ENCODE measurements around the gene CPT2. TPM values are rescaled to one million over a fixed set of nuclear protein-coding genes. Genes with fewer than 3 reads are reported as not detected.

The CPT2 gene
- total RNA-seq, 4 donors from 2014 or later: 23.4 to 33.9 (median 27.5) TPM

- Histone ChIP-seq H3K9me3 (no peaks in the 10 kb centered on the region), H3K27ac (no peak overlapping the region), H3K4me3 (replicated peaks in 1 of 3) (no peak overlapping the region), H3K27me3 (no peaks in the 10 kb centered on the region), H3K36me3 (no peaks in the 10 kb centered on the region), H3K4me1 (no peaks in the 10 kb centered on the region)
- WGBS, 2 donors: 73 to 88% methylated on average over 1 of the region's 1 CpG
- TF ChIP-seq CTCF (IDR thresholded peaks at IDR 0.05) (no peak), POLR2A (IDR thresholded peaks at IDR 0.05) (no peak)
- intact Hi-C loops (cut with DNase I): no loop called here
- no peak for DNase-seq
Measured at GRCh38 chr1:53155534-53155933, 41.1 kb upstream of the CPT2 start.

- DNase-seq: no peak
- no peak for TF ChIP-seq CTCF (IDR thresholded peaks at IDR 0.05)
- TF ChIP-seq POLR2A (IDR thresholded peaks at IDR 0.05): no peak
- H3K9me3 ChIP-seq: no peaks in the 10 kb centered on the region
- H3K27me3 ChIP-seq: no peaks in the 10 kb centered on the region
- no peak overlapping the region for H3K4me3 ChIP-seq (replicated peaks in 1 of 3)
- H3K36me3 ChIP-seq: no peaks in the 10 kb centered on the region
- no peak overlapping the region for H3K27ac ChIP-seq
- H3K4me1 ChIP-seq: no peaks in the 10 kb centered on the region
- intact Hi-C loops (cut with DNase I): no loop called here
- 84 to 88% methylated on average over 7 of the region's 7 CpGs for WGBS, 2 donors
Measured at GRCh38 chr1:53155945-53156344, 40.7 kb upstream of the CPT2 start.

- DNase-seq: no peak
- Histone ChIP-seq H3K4me1 (no peaks in the 10 kb centered on the region), H3K9me3 (no peaks in the 10 kb centered on the region), H3K4me3 (replicated peaks in 1 of 3) (no peak overlapping the region), H3K36me3 (no peaks in the 10 kb centered on the region), H3K27me3 (no peaks in the 10 kb centered on the region), H3K27ac (no peak overlapping the region)
- intact Hi-C loops (cut with DNase I): no loop called here
- WGBS, 2 donors: 74 to 78% methylated on average over 3 of the region's 3 CpGs
- no peak for TF ChIP-seq POLR2A (IDR thresholded peaks at IDR 0.05)
- TF ChIP-seq CTCF (IDR thresholded peaks at IDR 0.05): no peak
Measured at GRCh38 chr1:53156783-53157182, 39.8 kb upstream of the CPT2 start.

- Histone ChIP-seq H3K36me3 (no peaks in the 10 kb centered on the region), H3K27me3 (no peaks in the 10 kb centered on the region), H3K9me3 (no peaks in the 10 kb centered on the region), H3K4me3 (replicated peaks in 1 of 3) (no peak overlapping the region), H3K27ac (no peak overlapping the region), H3K4me1 (no peaks in the 10 kb centered on the region)
- intact Hi-C loops (cut with DNase I): no loop called here
- TF ChIP-seq POLR2A (IDR thresholded peaks at IDR 0.05) (no peak), CTCF (IDR thresholded peaks at IDR 0.05) (no peak)
- no peak for DNase-seq
- WGBS, 2 donors: 83 to 100% methylated on average over 1 of the region's 1 CpG
Measured at GRCh38 chr1:53158900-53159299, 37.7 kb upstream of the CPT2 start.

GRCh38 chr1:53160924-53161378, 35.7 kb upstream of the CPT2 start:
- Histone ChIP-seq H3K9me3 (no peaks in the 10 kb centered on the region), H3K27ac (no peak overlapping the region), H3K4me3 (replicated peaks in 1 of 3) (no peak overlapping the region), H3K4me1 (no peaks in the 10 kb centered on the region), H3K36me3 (no peaks in the 10 kb centered on the region), H3K27me3 (no peaks in the 10 kb centered on the region)
- no peak for DNase-seq
- intact Hi-C loops (cut with DNase I): no loop called here
- 61% methylated on average over 2 of the region's 2 CpGs; no CpG with 5 or more reads in 1 of the 2 donors for WGBS, 2 donors
- no peak for TF ChIP-seq CTCF (IDR thresholded peaks at IDR 0.05)
- TF ChIP-seq POLR2A (IDR thresholded peaks at IDR 0.05): no peak
